Stimulated activated CD8-positive, alpha-beta memory T cell treated with anti-CD3 and anti-CD28 coated beads, Interleukin-15, amount 100 ng/mL, for 1 hour (primary cell): ENCODE data around the gene INAFM1.

Experiments used
- DNase-seq: peaks from one replicate; pipeline ENCODE4 v3.0.0-alpha.2; 2020; ENCODE audit warnings: low read depth

Gene INAFM1

DNA sequence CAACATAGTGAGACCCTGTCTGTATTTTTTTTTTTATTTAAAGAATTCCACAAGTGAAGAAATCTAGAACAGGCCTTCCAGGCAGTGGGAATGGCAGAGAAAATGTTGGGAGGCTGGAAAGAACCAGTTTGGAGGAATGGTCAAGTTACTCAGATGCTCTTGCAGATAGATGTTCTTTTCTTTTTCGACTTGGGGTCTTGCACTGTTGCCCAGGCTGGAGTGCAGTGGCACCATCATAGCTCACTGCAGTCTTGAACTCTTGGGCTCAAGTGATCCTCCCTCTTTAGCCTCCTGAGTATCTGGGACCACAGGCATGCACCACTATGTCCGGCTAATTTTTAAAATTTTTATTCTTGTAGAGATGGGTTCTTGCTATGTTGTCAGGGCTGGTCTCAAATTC, 35.6 kb downstream of the INAFM1 start:
- DNase-seq = no peak

DNA sequence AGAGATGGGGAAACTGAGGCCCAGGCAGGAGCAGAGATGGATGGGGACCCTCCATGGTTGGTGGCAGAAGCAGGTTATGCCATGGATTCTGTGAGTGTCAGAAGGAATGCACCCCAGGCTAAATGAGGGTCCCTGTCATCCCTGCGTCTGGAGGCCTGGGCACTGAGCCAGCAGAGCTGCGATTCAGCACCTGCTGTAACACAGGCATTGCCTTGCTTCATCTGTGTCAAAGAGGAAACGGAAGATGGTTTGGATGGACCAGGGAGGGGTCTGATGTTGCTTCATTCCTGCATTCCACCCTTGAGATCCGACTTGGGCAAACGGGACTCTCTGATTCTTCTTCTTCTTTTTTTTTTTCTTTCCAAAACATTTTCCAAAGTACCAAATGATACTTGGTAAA, 36.1 kb downstream of the INAFM1 start:
- DNase-seq = no peak

DNA sequence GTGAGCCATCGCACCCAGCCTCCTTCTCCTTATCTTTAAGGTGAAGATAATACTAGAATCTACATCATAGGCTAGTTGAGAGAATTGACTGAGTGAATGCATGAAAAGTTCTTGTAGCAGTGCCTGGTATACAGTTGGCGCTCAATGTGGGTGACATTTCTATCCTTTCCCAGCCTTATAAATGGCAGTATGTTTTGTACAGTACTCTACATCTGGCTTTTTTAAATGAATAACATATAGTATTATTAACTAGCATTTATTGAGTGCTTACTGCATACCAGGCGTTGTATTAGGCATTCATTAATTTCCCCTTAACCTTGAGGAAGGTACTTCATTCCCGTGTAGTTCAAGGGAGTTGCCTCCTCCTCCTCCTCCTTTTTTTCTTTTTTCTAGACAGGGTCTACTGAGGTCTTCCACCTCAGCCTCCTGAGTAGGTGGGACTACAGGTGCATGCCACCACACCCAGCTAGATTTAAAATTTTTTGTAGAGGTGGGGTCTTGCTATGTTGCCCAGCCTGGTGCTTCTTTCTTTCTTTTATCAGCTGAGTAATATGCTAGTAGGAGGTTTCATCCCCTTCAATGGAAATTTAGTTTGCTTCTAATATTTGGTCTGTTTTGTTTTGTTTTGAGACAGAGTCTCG, 37.8 kb downstream of the INAFM1 start:
- DNase-seq = no peak

DNA sequence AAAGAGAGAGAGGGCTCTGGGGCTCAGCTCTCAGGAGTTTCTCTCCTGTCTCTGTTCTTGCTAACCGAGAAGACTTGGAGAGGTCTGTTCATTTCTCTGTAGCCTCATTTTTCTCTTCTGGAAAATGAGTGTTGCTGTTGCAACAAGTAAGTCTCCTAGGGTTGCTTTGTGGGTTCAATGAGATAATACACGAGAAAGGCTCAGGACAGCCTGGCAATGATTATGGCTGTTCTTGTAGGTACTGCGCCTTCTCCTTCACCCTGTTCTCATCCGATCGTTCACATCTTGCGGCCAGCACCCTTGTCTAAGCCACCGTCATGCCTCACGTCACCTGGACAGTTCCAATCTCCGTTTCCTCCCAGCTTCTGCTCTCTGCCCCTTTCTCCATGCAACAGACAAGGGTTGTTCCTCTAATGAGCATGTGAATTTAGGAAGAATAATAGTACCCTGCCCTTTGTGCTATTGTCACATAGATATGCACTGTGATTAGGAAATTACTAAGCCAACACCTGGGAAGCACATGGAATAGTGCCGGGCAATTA, 39.1 kb downstream of the INAFM1 start:
- no peak for DNase-seq

DNA sequence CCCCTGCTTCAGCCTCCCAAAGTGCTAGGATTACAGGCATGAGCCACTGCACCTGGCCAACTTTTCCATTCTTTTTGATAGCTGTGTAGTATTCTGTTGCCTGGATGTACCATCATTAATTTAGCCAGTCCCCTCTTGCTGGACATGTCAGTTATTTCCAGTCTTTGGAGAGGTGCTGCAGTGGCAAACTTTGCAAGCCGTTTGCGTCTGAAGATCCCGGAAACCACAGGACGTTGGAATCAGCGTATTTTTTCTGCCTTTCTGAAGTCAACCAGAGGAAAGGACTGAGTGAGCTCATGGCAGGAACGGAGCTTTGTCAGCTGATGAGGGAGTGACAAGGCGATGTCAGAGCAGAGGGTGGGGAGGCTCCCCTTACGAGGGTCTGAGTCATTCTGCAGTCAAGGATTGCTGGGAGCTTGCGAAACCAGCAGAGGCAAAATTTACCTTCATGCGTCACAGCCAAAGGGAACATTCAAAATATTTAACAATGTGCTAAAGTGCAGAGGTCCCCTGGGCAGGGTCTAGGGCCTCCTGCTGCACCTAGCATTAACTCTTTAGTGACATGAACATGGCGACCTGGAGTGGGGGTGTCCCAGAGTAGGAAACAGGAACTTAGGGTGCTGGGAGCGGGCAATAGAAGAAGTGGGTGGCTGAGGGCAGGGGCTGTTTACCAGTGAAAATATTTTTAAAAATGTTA, 40.6 kb downstream of the INAFM1 start:
- DNase-seq = no peak

DNA sequence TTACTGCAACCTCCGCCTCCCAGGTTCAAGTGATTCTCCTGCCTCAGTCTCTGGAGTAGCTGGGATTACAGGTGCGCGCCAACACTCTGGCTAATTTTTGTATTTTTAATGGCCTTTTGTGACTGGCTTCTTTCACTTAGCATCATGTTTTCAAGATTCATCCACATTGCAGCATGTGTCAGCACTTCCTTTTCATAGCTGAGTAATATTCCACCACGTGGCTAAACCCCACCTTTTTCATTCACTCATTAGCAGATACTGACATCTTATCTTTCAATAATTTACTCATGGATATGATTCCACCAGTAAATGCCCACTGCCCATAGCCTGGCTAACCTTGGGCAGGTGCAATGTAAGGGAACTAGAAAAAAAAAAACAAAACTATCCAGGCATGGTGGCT, 41.8 kb downstream of the INAFM1 start:
- no peak for DNase-seq

DNA sequence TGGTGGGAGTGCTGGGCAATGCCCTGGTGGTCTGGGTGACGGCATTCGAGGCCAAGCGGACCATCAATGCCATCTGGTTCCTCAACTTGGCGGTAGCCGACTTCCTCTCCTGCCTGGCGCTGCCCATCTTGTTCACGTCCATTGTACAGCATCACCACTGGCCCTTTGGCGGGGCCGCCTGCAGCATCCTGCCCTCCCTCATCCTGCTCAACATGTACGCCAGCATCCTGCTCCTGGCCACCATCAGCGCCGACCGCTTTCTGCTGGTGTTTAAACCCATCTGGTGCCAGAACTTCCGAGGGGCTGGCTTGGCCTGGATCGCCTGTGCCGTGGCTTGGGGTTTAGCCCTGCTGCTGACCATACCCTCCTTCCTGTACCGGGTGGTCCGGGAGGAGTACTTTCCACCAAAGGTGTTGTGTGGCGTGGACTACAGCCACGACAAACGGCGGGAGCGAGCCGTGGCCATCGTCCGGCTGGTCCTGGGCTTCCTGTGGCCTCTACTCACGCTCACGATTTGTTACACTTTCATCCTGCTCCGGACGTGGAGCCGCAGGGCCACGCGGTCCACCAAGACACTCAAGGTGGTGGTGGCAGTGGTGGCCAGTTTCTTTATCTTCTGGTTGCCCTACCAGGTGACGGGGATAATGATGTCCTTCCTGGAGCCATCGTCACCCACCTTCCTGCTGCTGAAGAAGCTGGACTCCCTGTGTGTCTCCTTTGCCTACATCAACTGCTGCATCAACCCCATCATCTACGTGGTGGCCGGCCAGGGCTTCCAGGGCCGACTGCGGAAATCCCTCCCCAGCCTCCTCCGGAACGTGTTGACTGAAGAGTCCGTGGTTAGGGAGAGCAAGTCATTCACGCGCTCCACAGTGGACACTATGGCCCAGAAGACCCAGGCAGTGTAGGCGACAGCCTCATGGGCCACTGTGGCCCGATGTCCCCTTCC, 45.5 kb downstream of the INAFM1 start:
- DNase-seq = no peak

DNA sequence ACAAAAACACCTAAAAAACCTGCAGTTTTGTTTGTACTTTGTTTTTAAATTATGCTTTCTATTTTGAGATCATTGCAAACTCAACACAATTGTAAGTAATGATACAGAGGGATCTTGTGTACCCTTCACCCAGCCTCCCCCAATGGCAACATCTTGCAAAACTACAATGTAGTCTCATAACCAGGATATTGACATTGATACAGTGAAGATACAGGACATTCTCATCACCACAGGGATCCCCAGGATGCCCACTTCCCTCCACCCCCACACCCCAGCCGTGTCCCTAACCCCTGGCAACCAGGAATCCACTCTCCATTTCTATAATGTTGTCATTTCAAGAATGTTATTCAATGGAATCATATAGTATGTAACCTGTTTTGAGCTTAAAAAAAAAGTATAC, 46.9 kb downstream of the INAFM1 start:
- DNase-seq = no peak

DNA sequence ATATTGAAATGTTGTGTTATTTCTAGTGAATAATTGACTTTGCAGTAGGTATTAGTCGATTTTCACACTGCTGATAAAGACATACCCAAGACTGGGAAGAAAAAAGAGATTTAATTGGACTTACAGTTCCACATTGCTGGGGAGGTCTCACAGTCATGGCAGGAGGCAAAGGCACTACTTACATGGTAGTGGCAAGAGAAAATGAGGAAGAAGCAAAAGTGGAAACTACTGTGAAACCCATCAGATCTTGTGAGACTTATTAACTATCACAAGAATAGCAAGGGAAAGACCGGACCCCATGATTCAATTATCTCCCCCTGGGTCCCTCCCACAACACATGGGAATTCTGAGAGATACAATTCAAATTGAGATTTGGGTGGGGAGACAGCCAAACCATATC, 47.4 kb downstream of the INAFM1 start:
- DNase-seq = no peak

DNA sequence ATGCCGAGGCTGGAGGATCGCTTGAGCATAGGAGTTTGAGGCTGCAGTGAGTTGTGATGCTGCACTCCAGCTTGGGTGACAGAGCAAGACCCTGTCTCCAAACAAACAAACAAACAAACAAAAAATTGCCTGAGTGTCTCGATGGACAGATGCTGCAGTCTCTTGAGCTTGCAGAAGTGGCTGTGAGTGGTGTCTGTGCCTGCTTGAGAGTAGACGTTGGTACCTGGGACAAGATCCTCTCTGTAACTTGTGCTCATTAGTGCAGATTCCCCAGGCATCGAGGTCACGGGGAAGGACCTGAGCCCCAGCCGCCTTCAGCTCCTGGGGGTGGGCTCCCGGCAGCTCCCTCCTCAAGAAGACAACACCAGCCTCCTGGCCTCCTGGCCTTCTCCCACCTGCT, 48.7 kb downstream of the INAFM1 start:
- no peak for DNase-seq

DNA sequence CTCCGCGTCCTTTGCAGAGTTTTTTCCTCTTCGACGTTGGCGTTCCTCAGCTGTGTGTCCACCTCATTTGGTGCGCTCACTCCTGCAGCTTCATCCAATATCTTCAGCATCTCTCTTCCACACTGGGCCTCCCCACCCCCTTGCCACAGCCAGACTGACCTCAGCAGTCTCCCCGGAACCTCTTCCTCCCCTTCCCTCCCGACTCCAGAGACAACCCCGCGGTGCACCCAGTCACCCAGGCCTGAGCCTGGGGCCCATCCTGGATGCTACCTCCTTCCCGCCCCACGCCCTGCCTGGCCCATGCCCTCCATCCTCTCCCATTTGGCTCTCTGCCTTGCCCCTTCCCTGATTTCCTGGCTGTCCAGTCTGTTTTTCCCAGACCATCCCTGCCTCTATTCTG, 49.2 kb downstream of the INAFM1 start:
- DNase-seq = no peak

DNA sequence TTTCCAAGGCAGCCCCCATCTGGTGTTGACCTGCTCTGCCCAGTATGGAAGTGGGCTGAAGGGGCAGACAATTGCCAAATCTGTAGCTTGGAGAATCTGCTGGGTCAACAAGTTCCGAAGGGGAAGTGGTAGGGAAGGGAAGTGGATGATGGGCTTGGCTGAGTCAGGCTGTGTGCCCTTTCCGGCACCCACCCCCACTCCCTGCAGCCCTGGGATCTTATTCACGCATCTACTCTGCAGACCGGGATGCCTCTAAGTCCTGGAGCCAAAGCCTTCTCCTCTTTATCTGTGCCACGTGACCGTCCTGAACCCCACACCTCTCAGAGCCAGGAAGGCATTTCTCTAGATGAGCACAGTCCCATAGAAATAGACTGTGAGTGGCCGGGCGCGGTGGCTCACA, 49.8 kb downstream of the INAFM1 start:
- no peak for DNase-seq
